ENCODE data around the gene PPIG.
A peak's percentile ranks its signal among the peaks of the same experiment; 100 is the strongest.

Gene PPIG

DNA sequence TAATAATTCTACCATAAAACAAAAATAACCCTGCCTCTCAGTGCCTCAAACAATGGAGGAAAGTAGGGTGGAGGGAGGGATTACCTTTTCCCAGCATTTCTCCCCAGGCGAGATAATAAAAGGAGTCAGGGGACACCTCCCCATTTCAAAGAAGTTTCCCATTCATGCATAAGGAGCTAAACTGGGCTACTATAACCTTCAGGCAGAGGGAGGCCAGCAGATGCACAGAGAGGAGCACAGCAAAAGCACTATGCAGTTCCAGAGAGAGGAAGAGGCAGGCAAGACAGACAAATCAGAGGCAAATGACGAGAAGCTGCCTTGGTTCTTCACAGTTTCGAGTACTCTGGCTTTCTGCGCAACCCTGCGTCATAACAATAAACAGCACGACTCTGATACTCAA is 92.7 kb downstream of the PPIG start:
- no peak overlapping the region for H3K4me2 ChIP-seq (ENCODE audit: insufficient read depth, low read length, poor library complexity, severe bottlenecking)
- no peak overlapping the region for H3K27ac ChIP-seq (replicated peaks; ENCODE audit: low read length)
- H3K9ac ChIP-seq (ENCODE audit: low read depth, low read length, poor library complexity): peak overlapping the region; percentile 1
- peaks cover 0 to 3% of the 10 kb centered on the region in 2 donors for H3K4me1 ChIP-seq (ENCODE audit: control insufficient read depth in 2 of 2, insufficient read depth in 1 of 2, low read depth in 1 of 2, low read length in 2 of 2)
- peak overlapping the region; percentile 56 for H2AFZ ChIP-seq (ENCODE audit: low read length)
- no peak overlapping the region for H3K4ac ChIP-seq (ENCODE audit: low read length)
- H2BK120ac ChIP-seq (ENCODE audit: low read depth, low read length): no peak overlapping the region
- DNase-seq (ENCODE audit: low spot score): no peak
- no peak overlapping the region for H3K23ac ChIP-seq (ENCODE audit: low read depth, low read length, poor library complexity)
- peaks cover 0 to 8% of the 10 kb centered on the region in 2 donors for H3K9me3 ChIP-seq (replicated peaks in 1 of 2; ENCODE audit: control insufficient read depth in 2 of 2, insufficient read depth in 1 of 2, low read depth in 1 of 2, low read length in 2 of 2)
- H2AK5ac ChIP-seq (ENCODE audit: low read depth, low read length): no peak overlapping the region
- H3K18ac ChIP-seq (ENCODE audit: low read length): no peak overlapping the region
- no peak overlapping the region for H4K91ac ChIP-seq (ENCODE audit: low read depth, low read length, poor library complexity)
- H3K4me3 ChIP-seq (ENCODE audit: low read length in 2 of 2): no peak overlapping the region
- H2BK5ac ChIP-seq (ENCODE audit: low read length): no peak overlapping the region
- H3K36me3 ChIP-seq (replicated peaks in 1 of 2; ENCODE audit: control insufficient read depth in 2 of 2, insufficient read depth in 2 of 2, low read length in 2 of 2): no peaks in the 10 kb centered on the region
- H3K79me1 ChIP-seq (ENCODE audit: low read depth, low read length): no peaks in the 10 kb centered on the region
- H3K27me3 ChIP-seq (ENCODE audit: control insufficient read depth in 3 of 3, insufficient read depth in 3 of 3, low read depth in 1 of 3, low read length in 3 of 3): no peaks in the 10 kb centered on the region
- H2BK15ac ChIP-seq (ENCODE audit: low read length): no peak overlapping the region
- no peak overlapping the region for H3K14ac ChIP-seq (ENCODE audit: low read length)
- H4K8ac ChIP-seq (ENCODE audit: low read depth, low read length): no peak overlapping the region
- WGBS, 2 donors (ENCODE audit: extremely low coverage in 2 of 2, insufficient read length in 2 of 2, insufficient replicate concordance in 1 of 2): no CpG with 5 or more reads among the region's 6 CpGs
- H2BK12ac ChIP-seq (ENCODE audit: low read length): no peak overlapping the region

DNA sequence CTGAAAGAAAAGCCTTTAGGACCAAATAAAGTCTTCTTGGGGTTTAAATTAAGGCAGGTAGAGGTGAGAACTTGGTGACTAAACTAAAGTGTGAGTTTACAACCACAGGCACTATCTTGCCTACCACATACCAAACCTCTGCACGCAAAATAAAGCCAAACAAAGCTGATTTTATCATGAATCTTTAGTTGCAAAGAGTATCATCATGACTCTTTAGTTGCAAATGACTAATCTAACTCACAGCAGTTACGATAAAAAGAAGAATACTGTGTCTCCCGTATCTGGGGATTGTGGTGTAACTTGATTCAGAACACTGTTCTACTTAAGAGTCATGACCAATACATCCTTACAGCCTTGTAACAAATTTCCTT is 98.9 kb downstream of the PPIG start:
- Histone ChIP-seq H3K4me2 (ENCODE audit: insufficient read depth, low read length, poor library complexity, severe bottlenecking) (no peak overlapping the region), H2AFZ (ENCODE audit: low read length) (peak overlapping the region; percentile 58), H4K91ac (ENCODE audit: low read depth, low read length, poor library complexity) (no peak overlapping the region), H3K27ac (replicated peaks; ENCODE audit: low read length) (no peak overlapping the region), H2BK15ac (ENCODE audit: low read length) (no peak overlapping the region), H3K9ac (ENCODE audit: low read depth, low read length, poor library complexity) (no peak overlapping the region), H3K79me1 (ENCODE audit: low read depth, low read length) (no peaks in the 10 kb centered on the region), H3K36me3 (replicated peaks in 1 of 2; ENCODE audit: control insufficient read depth in 2 of 2, insufficient read depth in 2 of 2, low read length in 2 of 2) (no peaks in the 10 kb centered on the region), H3K23ac (ENCODE audit: low read depth, low read length, poor library complexity) (no peak overlapping the region), H2AK5ac (ENCODE audit: low read depth, low read length) (no peak overlapping the region), H3K27me3 (ENCODE audit: control insufficient read depth in 3 of 3, insufficient read depth in 3 of 3, low read depth in 1 of 3, low read length in 3 of 3) (no peaks in the 10 kb centered on the region), H3K18ac (ENCODE audit: low read length) (no peak overlapping the region), H3K14ac (ENCODE audit: low read length) (no peak overlapping the region), H2BK5ac (ENCODE audit: low read length) (no peak overlapping the region), H2BK120ac (ENCODE audit: low read depth, low read length) (no peak overlapping the region), H2BK12ac (ENCODE audit: low read length) (no peak overlapping the region), H4K8ac (ENCODE audit: low read depth, low read length) (no peak overlapping the region), H3K4me3 (ENCODE audit: low read length in 2 of 2) (no peak overlapping the region), H3K4me1 (ENCODE audit: control insufficient read depth in 2 of 2, insufficient read depth in 1 of 2, low read depth in 1 of 2, low read length in 2 of 2) (no peaks in the 10 kb centered on the region), H3K4ac (ENCODE audit: low read length) (no peak overlapping the region), H3K9me3 (replicated peaks in 1 of 2; ENCODE audit: control insufficient read depth in 2 of 2, insufficient read depth in 1 of 2, low read depth in 1 of 2, low read length in 2 of 2) (peaks cover 0 to 10% of the 10 kb centered on the region in 2 donors)
- DNase-seq (ENCODE audit: low spot score): no peak
- WGBS, 2 donors (ENCODE audit: extremely low coverage in 2 of 2, insufficient read length in 2 of 2, insufficient replicate concordance in 1 of 2): no CpG with 5 or more reads among the region's 3 CpGs

DNA sequence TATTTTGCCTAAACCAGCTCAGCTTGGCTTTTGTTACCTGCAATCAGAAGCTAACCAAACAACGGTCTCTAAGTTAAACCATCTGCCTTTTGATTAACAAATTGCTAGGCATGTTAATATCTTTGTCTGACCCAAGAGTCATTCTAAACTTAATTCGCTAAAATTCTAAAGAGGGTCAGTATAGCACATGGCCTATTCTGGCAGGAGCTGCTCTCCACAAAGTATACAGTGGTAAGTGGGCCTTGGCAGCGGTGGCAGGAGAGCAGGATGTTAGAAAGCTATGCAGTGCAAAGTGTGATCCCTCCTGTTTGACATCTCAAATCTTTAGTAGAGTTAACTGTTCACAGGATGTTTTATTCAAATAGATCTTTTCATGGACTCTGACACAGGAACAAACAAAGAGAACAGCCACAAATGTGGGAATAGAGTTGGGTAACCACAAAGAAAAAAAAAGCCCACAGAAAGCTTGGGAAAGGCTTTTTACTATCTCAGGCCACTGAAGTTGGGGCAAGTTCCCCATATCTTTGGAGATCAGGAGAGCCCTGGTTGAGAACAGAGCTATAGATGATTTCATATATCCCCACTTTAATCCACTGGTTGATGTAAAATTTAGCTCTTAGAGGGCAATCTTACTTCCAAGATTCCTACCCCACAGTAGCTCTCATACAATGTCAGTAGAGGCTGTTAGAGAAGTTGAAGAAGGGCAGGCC is 99.4 kb downstream of the PPIG start:
- Histone ChIP-seq H3K4me1 (ENCODE audit: control insufficient read depth in 2 of 2, insufficient read depth in 1 of 2, low read depth in 1 of 2, low read length in 2 of 2) (no peaks in the 10 kb centered on the region), H3K9me3 (replicated peaks in 1 of 2; ENCODE audit: control insufficient read depth in 2 of 2, insufficient read depth in 1 of 2, low read depth in 1 of 2, low read length in 2 of 2) (peaks cover 0 to 15% of the 10 kb centered on the region in 2 donors), H2BK5ac (ENCODE audit: low read length) (no peak overlapping the region), H3K4me3 (ENCODE audit: low read length in 2 of 2) (no peak overlapping the region), H3K9ac (ENCODE audit: low read depth, low read length, poor library complexity) (no peak overlapping the region), H2BK12ac (ENCODE audit: low read length) (no peak overlapping the region), H3K79me1 (ENCODE audit: low read depth, low read length) (no peaks in the 10 kb centered on the region), H3K27me3 (ENCODE audit: control insufficient read depth in 3 of 3, insufficient read depth in 3 of 3, low read depth in 1 of 3, low read length in 3 of 3) (no peaks in the 10 kb centered on the region), H3K36me3 (replicated peaks in 1 of 2; ENCODE audit: control insufficient read depth in 2 of 2, insufficient read depth in 2 of 2, low read length in 2 of 2) (no peaks in the 10 kb centered on the region), H2BK15ac (ENCODE audit: low read length) (no peak overlapping the region), H3K4ac (ENCODE audit: low read length) (no peak overlapping the region), H3K27ac (replicated peaks; ENCODE audit: low read length) (no peak overlapping the region), H3K4me2 (ENCODE audit: insufficient read depth, low read length, poor library complexity, severe bottlenecking) (no peak overlapping the region), H4K8ac (ENCODE audit: low read depth, low read length) (no peak overlapping the region), H4K91ac (ENCODE audit: low read depth, low read length, poor library complexity) (no peak overlapping the region), H2AK5ac (ENCODE audit: low read depth, low read length) (no peak overlapping the region), H3K14ac (ENCODE audit: low read length) (no peak overlapping the region), H3K18ac (ENCODE audit: low read length) (no peak overlapping the region), H2AFZ (ENCODE audit: low read length) (peak overlapping the region; percentile 58), H3K23ac (ENCODE audit: low read depth, low read length, poor library complexity) (no peak overlapping the region), H2BK120ac (ENCODE audit: low read depth, low read length) (no peak overlapping the region)
- no CpG with 5 or more reads among the region's 3 CpGs for WGBS, 2 donors (ENCODE audit: extremely low coverage in 2 of 2, insufficient read length in 2 of 2, insufficient replicate concordance in 1 of 2)
- no peak for DNase-seq (ENCODE audit: low spot score)

DNA sequence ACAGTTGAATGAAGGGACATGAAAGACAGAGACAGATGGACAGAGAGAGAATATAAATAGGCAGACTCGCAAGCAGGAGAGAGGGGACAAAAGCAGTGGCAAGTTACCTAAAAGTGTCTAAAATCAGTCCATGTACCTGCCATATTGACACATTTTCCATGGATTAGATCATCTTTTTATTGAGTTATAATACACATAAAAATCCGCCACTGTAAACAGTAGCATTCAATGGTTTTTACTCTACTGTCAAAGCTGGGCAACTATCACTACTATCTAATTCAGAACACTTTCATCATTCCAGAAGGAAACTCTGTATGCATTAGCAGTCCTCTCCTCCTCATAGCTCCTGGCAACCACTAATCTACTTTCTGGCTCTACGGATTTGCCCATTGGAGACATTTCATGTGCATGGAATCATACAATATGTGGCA is 100.0 kb downstream of the PPIG start:
- Histone ChIP-seq H3K9me3 (replicated peaks in 1 of 2; ENCODE audit: control insufficient read depth in 2 of 2, insufficient read depth in 1 of 2, low read depth in 1 of 2, low read length in 2 of 2) (peaks cover 0 to 16% of the 10 kb centered on the region in 2 donors), H3K27me3 (ENCODE audit: control insufficient read depth in 3 of 3, insufficient read depth in 3 of 3, low read depth in 1 of 3, low read length in 3 of 3) (no peaks in the 10 kb centered on the region), H3K4me1 (ENCODE audit: control insufficient read depth in 2 of 2, insufficient read depth in 1 of 2, low read depth in 1 of 2, low read length in 2 of 2) (no peaks in the 10 kb centered on the region), H3K4me2 (ENCODE audit: insufficient read depth, low read length, poor library complexity, severe bottlenecking) (no peak overlapping the region), H2AFZ (ENCODE audit: low read length) (peak overlapping the region; percentile 58), H3K79me1 (ENCODE audit: low read depth, low read length) (no peaks in the 10 kb centered on the region), H3K36me3 (replicated peaks in 1 of 2; ENCODE audit: control insufficient read depth in 2 of 2, insufficient read depth in 2 of 2, low read length in 2 of 2) (no peaks in the 10 kb centered on the region), H3K23ac (ENCODE audit: low read depth, low read length, poor library complexity) (no peak overlapping the region), H3K9ac (ENCODE audit: low read depth, low read length, poor library complexity) (no peak overlapping the region), H2BK120ac (ENCODE audit: low read depth, low read length) (no peak overlapping the region), H3K27ac (replicated peaks; ENCODE audit: low read length) (no peak overlapping the region), H4K8ac (ENCODE audit: low read depth, low read length) (no peak overlapping the region), H2AK5ac (ENCODE audit: low read depth, low read length) (no peak overlapping the region), H3K18ac (ENCODE audit: low read length) (no peak overlapping the region), H3K4ac (ENCODE audit: low read length) (no peak overlapping the region), H3K4me3 (ENCODE audit: low read length in 2 of 2) (no peak overlapping the region), H2BK12ac (ENCODE audit: low read length) (no peak overlapping the region), H4K91ac (ENCODE audit: low read depth, low read length, poor library complexity) (no peak overlapping the region), H2BK5ac (ENCODE audit: low read length) (no peak overlapping the region), H3K14ac (ENCODE audit: low read length) (no peak overlapping the region), H2BK15ac (ENCODE audit: low read length) (no peak overlapping the region)
- WGBS, 2 donors (ENCODE audit: extremely low coverage in 2 of 2, insufficient read length in 2 of 2, insufficient replicate concordance in 1 of 2): no CpG with 5 or more reads among the region's 3 CpGs
- DNase-seq (ENCODE audit: low spot score): no peak
